Right ventricle myocardium inferior (tissue), 1 donor: ENCODE data around the gene TRAF5. TPM values are rescaled to one million over a fixed set of nuclear protein-coding genes. Genes with fewer than 3 reads are reported as not detected.
"Not testable (repeated sequence)": the region's sequence is repeated elsewhere in the genome, so short reads cannot be mapped to it uniquely, and the experiment has no call there.

Experiments used
- ATAC-seq: fragments of 200-7000 bp; cut with Tn5 transposase; one replicate; pipeline ENCODE4 v1.9.1; 2020; ENCODE audit warnings: mild to moderate bottlenecking, moderate library complexity
- DNase-seq: peaks from one replicate; pipeline ENCODE4 v3.0.0; 2021; ENCODE audit errors: missing footprints
- intact Hi-C: fragments of 100-400 bp; cut with DNase I; formaldehyde crosslinking; loops from one replicate; pipeline ENCODE4 v1.11.0; 2022
- long read RNA-seq: library from polyadenylated mRNA; unstranded; transcript quantifications from one replicate; pipeline ENCODE4 v2.0.0, GENCODE V29; 2021
- total RNA-seq: library from RNA; stranded (reverse); fragmentation: NEBNext Ultra II Directional; extraction: Animal tissue kit (Norgen Biotek cat#: 25700); gene quantifications from one replicate; pipeline ENCODE4 v1.2.1, GENCODE V29; 2021
- donor health status: DM: no; HTN: yes; CAD: no; lungs with severe emphysema.

The TRAF5 gene, protein sequence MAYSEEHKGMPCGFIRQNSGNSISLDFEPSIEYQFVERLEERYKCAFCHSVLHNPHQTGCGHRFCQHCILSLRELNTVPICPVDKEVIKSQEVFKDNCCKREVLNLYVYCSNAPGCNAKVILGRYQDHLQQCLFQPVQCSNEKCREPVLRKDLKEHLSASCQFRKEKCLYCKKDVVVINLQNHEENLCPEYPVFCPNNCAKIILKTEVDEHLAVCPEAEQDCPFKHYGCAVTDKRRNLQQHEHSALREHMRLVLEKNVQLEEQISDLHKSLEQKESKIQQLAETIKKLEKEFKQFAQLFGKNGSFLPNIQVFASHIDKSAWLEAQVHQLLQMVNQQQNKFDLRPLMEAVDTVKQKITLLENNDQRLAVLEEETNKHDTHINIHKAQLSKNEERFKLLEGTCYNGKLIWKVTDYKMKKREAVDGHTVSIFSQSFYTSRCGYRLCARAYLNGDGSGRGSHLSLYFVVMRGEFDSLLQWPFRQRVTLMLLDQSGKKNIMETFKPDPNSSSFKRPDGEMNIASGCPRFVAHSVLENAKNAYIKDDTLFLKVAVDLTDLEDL
- 2.1 TPM for total RNA-seq
- long read RNA-seq = 0 reads

DNA sequence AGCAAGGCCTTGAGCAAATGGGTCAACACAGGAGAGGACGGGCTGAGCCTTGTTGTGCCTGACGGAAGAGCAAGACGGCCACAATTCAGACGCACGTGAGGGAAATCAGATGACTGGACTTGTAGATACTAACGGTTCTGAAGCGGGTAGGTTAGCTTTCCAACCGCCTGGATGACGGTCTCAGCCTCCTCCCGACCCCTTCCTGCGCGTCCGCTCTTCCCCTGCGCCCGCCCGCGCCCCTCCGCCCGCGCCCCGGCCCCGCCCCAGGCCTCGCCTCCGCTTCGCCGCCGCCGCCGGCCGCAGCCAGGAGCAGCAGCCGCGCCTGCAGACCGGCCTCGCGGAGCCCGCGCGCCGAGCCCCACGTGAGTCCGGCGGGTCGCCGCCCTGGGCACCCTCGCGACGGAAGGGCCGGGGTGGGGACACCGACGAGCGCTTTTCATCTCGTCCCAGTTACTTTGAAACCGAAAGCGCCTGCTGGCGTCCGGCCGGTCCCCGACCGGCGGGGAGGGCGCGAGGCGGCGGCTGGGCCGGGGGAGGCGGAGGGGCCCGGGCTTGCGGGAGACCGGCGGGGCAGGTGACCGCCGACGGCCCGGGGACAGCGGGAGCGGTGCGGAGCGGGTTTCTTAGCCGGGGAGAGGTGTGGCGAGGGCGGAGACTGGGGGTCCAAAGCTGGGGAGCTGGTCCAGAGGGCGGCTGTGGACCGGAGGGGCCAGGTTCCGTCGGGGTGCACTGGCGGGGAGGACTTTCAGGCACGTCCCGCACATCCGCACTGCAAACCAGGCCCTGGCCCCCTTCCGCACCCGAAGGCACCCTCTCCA is at the start of gene TRAF5:
Gene TRAF5, plus strand, starts transcription at position 306 of the 818 bp plus-strand sequence. CDS start 26,407 bp downstream, outside the sequence.
- ATAC-seq (peak; percentile 80), DNase-seq (peak; percentile 84)
- intact Hi-C loops = loop anchor here (5.0 to 10.0 kb wide), 2 partner anchors 56 to 148 kb away; no protein-coding TSS in a partner anchor

DNA sequence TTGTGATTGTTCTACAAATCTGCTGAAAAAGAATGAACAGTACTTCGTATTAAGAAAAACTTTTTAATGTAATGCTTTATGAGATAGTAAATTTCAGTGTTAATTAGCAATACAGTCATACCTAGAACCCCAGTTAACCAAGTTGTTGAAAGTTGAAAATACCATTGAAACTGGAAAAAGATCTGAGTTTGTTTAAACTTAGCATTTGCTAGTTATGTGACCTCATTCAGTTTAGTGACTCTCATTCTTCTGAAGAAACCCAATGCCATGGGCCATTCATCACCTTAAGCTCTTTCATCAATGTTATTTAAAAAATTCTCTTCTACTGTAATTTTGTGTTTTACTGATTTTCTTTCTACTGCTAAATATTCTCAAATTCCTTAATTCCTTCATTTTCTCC is 47.3 kb upstream of the TRAF5 start:
- DNase-seq = no peak
- intact Hi-C loops = no loop called here
- ATAC-seq = no peak

DNA sequence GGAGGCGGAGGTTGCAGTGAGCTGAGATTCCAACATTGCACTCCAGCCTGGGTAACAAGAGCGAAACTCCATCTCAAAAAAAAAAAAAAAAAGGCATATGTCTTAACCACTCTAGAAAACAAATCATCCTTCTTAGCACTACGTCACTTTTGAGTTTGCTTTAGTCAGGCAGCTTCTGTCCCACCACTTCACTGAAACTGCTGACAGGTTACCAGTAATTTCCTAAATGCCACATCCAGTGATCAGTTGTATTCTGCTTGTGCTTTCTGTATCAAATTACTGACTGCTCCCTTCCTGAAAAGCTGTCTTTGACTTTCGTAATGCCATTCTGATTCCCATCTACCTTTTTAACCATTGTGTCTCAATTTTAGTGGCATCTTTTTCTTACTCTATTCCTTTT is 45.7 kb upstream of the TRAF5 start:
- intact Hi-C loops = no loop called here
- ATAC-seq = no peak
- no peak for DNase-seq

DNA sequence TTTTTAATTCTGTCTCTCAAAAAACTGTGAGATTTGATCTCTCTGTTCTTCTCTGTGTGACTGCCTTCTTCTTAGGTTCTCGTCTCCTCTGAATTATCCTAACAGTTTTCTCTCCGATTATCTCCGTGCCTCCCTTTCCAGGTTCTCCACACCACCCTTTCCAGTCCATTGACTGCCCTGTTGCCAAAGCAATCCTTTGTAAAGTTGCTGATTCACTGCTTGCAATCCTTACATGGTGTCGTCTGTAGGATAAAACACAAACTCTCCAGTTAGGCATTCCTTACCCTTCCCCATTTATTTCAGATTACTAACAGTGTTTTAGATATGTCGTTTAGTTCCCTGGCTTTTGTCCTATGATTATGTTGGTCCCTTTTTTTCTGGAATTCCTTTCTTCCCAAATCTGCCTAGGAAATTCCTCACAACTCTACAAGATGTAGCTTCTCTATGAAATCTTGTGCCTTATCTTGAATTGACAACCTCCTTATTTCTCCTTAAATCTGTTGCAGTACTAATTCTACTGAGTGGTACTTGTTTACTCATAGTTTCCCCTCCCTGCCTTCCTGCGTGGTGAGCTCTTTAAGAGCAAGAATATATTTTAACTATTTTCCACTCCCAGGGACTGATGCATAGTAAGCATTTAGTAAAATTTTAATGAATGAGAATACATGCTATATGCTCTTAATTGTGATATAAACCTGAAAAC is 45.2 kb upstream of the TRAF5 start:
- DNase-seq (no peak), ATAC-seq (no peak)
- intact Hi-C loops = no loop called here

DNA sequence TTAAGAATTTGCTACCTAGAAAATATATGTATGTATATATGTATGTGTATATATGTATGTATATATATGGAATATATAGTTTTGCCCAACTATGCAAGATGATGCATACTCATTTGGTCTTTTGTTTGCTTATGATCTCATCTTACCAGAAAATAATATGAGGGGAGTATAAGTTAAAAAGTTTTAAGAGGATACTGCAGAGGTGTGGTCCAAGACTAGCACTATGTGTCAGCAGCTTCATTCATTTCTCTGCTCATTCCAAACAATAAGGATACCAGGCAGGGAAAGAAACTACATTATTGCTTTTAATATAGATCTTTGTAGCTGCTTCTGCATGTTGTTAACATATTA is 44.6 kb upstream of the TRAF5 start:
- intact Hi-C loops = no loop called here
- no peak for ATAC-seq
- no peak for DNase-seq

DNA sequence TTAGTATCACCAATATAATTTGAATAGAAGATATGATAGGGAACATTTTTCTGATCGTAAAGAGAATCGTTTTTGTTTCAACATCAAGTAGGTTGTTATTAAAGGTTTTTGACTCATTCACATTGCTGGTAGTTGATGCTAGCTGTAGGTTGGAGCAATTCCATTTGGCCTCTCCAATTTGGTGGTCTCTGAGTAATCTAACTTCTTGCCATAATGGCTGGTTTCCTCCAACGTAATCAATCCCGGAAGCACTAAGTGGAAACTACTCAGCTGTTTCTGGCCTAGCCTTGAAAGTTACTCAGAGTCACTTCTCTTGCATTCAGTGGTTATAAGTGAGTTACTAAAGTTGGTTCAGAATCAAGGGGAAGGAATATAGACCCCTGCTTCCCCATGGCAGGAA is 41.4 kb upstream of the TRAF5 start:
- intact Hi-C loops = no loop called here
- ATAC-seq = no peak
- no peak for DNase-seq

DNA sequence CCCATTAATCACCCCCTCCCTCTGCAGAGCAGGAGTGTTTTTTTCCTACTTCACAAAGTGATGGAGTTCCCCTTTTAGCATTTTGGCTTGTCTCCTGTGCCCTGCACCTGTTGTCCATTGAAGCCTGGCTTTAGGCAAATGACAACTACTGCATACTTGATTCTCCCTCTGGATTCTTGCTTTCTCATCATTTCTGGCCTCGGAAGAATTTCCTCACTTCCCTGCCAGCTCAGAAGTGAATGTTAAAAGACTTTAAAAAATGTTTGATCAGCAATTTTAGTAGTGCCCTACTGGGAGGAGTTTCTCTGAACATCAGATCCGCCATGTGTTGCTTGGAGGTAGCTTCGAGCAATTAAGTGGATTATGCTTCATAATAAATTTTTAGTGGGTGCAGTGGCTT is 39.4 kb upstream of the TRAF5 start:
- intact Hi-C loops = no loop called here
- no peak for DNase-seq
- no peak for ATAC-seq

DNA sequence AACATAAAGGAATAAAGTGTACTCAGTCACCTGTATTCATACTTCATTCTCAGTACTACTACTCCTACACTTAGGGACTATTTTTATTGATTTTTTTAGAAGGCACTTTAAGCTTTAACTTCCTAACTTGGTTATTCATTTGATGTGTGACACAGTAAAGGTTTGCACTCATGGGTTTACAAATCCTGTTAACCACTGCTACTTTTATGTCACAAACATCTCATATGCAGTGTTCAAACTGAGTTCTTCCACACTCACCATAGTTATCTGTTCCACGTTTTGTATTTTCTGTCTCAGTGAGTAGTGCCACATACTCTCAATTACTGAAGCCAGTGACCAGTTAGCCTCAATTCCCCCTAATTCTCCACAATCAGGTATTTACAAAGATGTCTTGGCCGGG is 34.2 kb upstream of the TRAF5 start:
- ATAC-seq = no peak
- intact Hi-C loops = no loop called here
- DNase-seq = no peak

DNA sequence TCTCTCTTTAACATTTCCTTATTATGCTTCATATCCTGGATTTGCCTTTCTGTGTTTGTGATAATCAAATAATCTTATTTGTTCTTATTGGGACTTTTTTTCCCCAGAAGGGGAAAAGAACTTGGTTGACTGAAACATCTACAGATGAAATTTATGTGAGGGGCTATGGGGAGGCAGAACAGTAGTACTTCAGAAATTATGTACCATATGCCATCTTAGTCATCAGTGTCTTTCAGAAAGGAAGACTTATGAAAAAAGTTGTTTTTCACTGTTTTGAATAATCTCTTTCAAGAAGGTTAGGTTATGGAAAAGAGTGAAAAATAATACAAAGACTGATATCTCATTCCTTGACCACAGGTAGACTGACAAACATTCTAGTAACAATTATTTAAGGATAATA is 30.2 kb upstream of the TRAF5 start:
- ATAC-seq (no peak), DNase-seq (no peak)
- intact Hi-C loops = no loop called here

DNA sequence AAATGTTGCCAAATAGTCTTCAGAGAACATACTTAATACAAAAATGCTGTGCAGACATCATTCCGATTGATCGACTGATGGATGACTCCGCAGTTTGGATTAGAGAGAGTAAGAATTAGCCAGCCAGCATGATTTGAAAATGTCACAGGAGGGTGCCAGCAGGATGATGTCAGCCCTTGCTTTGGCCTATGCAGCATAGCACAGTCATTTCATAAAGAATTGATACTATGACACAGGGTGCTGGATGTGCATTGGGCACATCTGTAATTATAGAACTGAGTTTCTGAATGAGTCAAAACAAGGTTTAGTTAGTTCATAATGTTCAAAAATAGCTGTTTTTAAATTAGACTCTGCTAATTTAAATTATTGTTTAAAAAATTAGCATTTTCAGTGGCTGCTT is 21.6 kb upstream of the TRAF5 start:
- DNase-seq (no peak), ATAC-seq (peak; percentile 48)
- intact Hi-C loops = no loop called here

DNA sequence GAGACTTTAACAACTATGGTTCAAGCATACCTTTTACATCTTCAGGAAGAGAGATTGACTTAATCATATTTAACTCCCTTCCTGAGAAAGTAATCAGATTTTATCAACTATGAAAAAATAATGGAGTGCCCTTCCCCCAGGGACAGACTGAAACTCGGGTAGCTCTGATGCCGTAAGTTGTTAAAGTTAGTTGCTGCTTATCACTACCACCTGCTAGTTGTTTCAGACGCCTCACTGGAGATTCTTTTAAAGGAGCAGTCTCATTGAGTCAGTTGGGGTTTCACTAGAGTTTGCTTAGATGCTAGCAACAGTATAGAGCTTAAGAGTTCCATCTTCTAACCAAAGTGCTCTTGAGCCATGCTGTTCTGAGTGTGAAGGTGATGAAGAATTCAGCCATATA is 17.0 kb upstream of the TRAF5 start:
- ATAC-seq (no peak), DNase-seq (no peak)
- intact Hi-C loops = no loop called here

DNA sequence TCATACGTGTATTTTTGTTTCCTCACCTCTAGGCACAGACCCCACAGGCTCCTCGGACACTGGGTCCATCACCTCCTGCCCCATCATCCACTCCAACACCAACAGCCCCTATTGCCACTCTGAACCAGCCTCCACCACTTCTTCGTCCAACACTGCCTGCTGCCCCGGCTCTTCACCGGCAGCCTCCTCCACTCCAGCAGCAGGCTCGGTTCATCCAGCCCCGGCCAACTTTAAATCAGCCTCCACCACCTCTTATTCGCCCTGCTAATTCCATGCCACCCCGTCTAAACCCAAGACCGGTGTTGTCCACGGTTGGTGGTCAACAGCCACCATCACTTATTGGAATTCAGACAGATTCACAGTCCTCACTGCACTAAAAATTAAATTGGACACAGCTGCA is 13.2 kb upstream of the TRAF5 start:
- DNase-seq = no peak
- no peak for ATAC-seq
- intact Hi-C loops = no loop called here

DNA sequence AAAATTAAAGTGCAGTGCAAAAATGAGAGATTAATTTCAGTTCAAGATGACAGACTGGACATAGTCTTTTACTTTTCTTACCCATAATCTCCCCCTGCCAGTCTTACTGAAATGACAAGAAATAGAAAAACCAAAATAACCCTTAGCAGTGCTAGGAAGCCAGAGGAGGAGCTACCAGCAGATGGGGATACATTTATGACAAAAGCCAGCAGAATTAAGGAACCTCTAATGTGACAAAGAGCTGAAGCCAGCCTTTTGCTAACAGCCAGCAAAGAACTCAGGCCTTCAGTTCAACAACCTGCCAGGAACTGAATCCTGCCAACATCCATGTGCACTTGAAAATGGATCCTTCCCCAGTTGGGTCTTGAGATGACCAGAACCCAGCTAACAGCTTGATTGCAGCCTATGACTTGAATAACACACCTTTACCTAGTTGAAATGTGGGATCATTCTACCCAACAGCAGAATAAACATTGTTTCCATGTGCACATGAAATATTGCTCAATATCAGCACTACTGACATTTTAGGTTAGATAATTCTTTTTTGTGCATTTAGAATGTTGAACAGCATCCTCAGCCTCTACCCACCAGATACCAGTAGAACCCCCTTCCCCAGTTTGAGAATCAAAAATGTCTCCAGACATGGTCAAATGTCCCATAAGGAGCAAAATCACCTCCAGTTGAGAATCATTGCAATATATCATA is 7.9 kb upstream of the TRAF5 start:
- intact Hi-C loops = no loop called here
- ATAC-seq = no peak
- DNase-seq = no peak

DNA sequence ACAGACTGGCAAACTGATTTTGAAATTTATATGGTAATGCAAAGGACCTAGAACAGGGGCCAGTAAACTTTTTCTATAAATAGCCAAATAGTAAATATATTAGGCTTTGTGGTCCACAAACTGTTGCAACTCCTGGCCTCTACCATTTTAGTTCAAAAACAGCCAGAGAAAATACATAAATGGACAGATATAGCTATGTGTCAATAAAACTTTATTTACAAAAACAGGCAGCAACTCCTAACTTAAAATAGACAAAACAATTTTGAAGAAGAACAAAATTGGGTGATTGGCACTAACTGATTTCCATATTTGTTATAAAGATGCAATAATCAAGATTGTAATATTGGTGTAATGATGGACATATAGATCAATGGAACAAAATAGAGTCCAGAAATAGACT is 6.7 kb upstream of the TRAF5 start:
- ATAC-seq (no peak), DNase-seq (no peak)
- intact Hi-C loops = loop anchor here (5.0 to 10.0 kb wide), 3 partner anchors 155 to 337 kb away; no protein-coding TSS in a partner anchor

DNA sequence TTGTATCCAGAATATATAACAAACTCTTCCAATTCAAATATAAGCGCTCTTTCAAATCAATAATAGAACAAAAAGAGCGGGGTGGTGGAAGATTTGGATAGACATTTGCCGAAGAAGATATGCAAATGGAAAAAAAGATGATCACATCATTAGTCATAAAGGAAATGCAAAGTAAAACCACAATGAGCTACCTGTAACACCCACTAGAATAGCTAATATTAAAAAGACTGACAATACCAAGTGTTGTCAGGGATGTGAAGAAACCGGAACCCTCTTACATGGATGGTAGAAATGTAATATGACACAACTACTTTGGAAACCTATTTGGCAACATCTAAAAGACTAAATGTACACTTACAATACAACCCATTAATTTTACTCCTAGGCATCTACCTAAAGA is 5.7 kb upstream of the TRAF5 start:
- no peak for DNase-seq
- intact Hi-C loops = loop anchor here (5.0 to 10.0 kb wide), 3 partner anchors 154 to 336 kb away; no protein-coding TSS in a partner anchor
- ATAC-seq = no peak

DNA sequence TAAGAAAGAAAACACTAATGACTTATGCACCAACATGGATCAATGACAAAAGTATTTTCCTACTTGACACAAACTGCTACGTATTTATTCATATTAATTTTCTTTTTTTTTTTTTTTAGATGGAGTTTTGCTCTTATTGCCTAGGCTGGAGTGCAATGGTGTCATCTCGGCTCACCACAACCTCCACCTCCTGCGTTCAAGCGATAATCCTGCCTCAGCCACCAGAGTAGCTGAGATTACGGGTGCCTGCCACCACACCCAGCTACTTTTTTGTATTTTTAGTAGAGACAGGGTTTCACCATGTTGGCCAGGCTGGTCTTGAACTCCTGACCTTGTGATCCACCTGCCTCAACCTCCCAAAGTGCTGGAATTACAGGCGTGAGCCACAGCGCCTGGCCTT is 5.0 kb upstream of the TRAF5 start:
- intact Hi-C loops = loop anchor here (5.0 to 10.0 kb wide), 3 partner anchors 153 to 336 kb away; no protein-coding TSS in a partner anchor
- DNase-seq, ATAC-seq: not testable (repeated sequence)

DNA sequence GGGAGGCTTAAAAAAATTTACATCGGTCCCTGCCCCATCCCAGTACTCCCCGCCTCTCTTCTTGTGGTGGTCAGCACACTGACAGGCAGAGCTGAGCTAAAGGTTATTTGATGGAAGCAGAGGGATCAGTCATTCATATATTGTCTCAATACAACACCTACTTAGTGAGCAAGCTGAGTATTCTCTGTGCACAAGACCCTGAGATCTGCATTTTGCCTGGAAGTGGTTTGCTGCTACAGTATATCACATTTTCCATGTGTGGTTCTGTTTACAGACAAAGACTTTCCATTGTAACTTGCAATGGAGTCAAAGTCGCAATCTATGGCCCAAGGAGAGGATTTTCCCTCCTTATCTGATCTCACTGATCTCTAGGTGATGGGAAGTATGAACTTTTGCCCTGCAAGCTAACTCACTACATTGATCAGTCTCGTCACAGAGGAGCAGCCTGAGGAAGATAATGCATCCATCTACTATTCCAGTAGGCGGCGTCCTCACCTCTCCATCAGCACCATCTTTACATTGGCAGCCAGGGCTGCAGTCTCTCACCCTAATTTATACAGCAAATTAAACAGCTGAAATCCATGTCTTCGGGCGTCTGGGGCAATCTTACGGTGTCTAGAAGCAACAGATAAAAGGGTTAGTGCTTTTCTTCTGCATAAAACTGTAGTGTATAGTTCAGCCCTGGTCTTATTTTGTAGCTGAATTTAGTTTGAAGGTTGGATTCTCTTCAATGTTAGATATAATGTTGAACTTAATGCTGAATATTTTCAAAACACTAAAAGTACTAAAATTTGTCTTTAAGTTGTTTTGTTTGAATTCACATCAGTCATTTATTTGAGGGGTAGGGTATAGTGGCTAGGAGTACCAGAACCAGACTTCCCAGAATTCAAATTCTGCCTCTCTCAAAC is 3.2 kb upstream of the TRAF5 start:
- DNase-seq (no peak), ATAC-seq (no peak)
- intact Hi-C loops = loop anchor here (5.0 to 10.0 kb wide), 3 partner anchors 151 to 334 kb away; no protein-coding TSS in a partner anchor
